Bronchial epithelial cell (primary cell): ENCODE data around the gene MAPKAPK3. TPM values are rescaled to one million over a fixed set of nuclear protein-coding genes. Genes with fewer than 3 reads are reported as not detected.

Source experiments
- DNase-seq: peaks from one replicate; pipeline ENCODE4 v3.0.0-alpha.2; 2010; ENCODE audit warnings: low read depth
- FAIRE-seq: peaks from 2 replicates; lab custom pipeline; 2011; peaks lifted over from hg19 to GRCh38; lab: Jason Lieb, UNC
- H3K27me3 ChIP-seq: 2 replicates; pipeline ENCODE4 v1.5.1; 2011; ENCODE audit warnings: low read length; ENCODE audit not compliant: control insufficient read depth, insufficient read depth
- H3K36me3 ChIP-seq: 2 replicates; pipeline ENCODE4 v1.5.1; 2011; ENCODE audit warnings: low read length; ENCODE audit not compliant: control insufficient read depth, insufficient read depth
- H3K4me3 ChIP-seq: 2 replicates; pipeline ENCODE4 v1.5.1; 2011; ENCODE audit warnings: mild to moderate bottlenecking, low read depth, low read length, control low read depth
- total RNA-seq: library from RNA; depleted of rRNA; stranded (reverse); fragments of >200 nt; gene quantifications from 2 replicates; pipeline ENCODE4 v1.2.1, GENCODE V29; 2014
- TF ChIP-seq, protein P1 (sequence below): IDR thresholded peaks from 2 replicates; pipeline ENCODE4 v1.5.1; 2011; ENCODE audit warnings: mild to moderate bottlenecking, moderate library complexity, low read length, control low read depth, inconsistent platforms; ENCODE audit not compliant: insufficient read depth, severe bottlenecking

The MAPKAPK3 gene
- total RNA-seq, 1 donor from 2014 or later = 47.1 TPM

- FAIRE-seq (no peak), DNase-seq (no peak)
- TF ChIP-seq, protein P1, sequence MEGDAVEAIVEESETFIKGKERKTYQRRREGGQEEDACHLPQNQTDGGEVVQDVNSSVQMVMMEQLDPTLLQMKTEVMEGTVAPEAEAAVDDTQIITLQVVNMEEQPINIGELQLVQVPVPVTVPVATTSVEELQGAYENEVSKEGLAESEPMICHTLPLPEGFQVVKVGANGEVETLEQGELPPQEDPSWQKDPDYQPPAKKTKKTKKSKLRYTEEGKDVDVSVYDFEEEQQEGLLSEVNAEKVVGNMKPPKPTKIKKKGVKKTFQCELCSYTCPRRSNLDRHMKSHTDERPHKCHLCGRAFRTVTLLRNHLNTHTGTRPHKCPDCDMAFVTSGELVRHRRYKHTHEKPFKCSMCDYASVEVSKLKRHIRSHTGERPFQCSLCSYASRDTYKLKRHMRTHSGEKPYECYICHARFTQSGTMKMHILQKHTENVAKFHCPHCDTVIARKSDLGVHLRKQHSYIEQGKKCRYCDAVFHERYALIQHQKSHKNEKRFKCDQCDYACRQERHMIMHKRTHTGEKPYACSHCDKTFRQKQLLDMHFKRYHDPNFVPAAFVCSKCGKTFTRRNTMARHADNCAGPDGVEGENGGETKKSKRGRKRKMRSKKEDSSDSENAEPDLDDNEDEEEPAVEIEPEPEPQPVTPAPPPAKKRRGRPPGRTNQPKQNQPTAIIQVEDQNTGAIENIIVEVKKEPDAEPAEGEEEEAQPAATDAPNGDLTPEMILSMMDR = no peak
- no peak overlapping the region for H3K4me3 ChIP-seq
- no peaks in the 10 kb centered on the region for H3K27me3 ChIP-seq
- peaks cover 27% of the 10 kb centered on the region for H3K36me3 ChIP-seq
Observed at GRCh38 chr3:50577348-50577747, 39.6 kb upstream of the MAPKAPK3 start.

GRCh38 chr3:50580683-50581458 is 36.1 kb upstream of the MAPKAPK3 start:
- FAIRE-seq (no peak), DNase-seq (no peak)
- Histone ChIP-seq H3K27me3 (no peaks in the 10 kb centered on the region), H3K4me3 (no peak overlapping the region), H3K36me3 (peaks cover 21% of the 10 kb centered on the region)
- TF ChIP-seq, protein P1 = no peak

DNA sequence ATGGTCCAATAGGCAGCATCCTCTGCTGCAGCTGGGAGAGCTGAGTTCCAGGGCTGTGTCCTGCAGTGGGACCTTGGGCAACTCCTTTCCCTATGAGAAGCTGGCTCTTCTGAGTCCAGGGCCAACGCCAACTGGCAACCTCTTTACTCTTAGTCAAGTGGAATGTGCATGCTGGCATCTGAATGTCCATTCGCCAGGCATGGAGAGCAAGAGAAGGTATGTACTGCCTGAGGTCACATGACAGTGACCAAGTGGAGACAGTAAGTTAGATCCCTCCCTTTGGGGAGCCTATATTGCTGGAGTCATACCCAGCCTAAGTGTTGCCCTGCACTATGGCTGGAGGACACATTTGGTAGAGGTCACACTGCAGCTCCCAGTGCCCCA is 35.5 kb upstream of the MAPKAPK3 start:
- no peak for FAIRE-seq
- peaks cover 21% of the 10 kb centered on the region for H3K36me3 ChIP-seq

GRCh38 chr3:50582083-50582482 is 34.9 kb upstream of the MAPKAPK3 start:
- TF ChIP-seq, protein P1 = no peak
- H3K36me3 ChIP-seq = peaks cover 17% of the 10 kb centered on the region
- no peak overlapping the region for H3K4me3 ChIP-seq
- DNase-seq (no peak), FAIRE-seq (no peak)
- no peaks in the 10 kb centered on the region for H3K27me3 ChIP-seq

More for the DNA sequence above, 35.5 kb upstream of the MAPKAPK3 start:
- TF ChIP-seq, protein P1 = no peak
- no peaks in the 10 kb centered on the region for H3K27me3 ChIP-seq
- no peak for DNase-seq
- no peak overlapping the region for H3K4me3 ChIP-seq

- no peak for DNase-seq
- TF ChIP-seq, protein P1 = no peak
Observed at GRCh38 chr3:50583897-50584296, 33.1 kb upstream of the MAPKAPK3 start.

GRCh38 chr3:50584391-50584790 is 32.6 kb upstream of the MAPKAPK3 start:
- Histone ChIP-seq H3K36me3 (peaks cover 8% of the 10 kb centered on the region), H3K4me3 (no peak overlapping the region), H3K27me3 (no peaks in the 10 kb centered on the region)
- TF ChIP-seq, protein P1 = no peak
- DNase-seq (no peak), FAIRE-seq (no peak)

More at GRCh38 chr3:50583897-50584296, 33.1 kb upstream of the MAPKAPK3 start:
- no peak for FAIRE-seq
- H3K36me3 ChIP-seq = peaks cover 10% of the 10 kb centered on the region
- no peaks in the 10 kb centered on the region for H3K27me3 ChIP-seq
- no peak overlapping the region for H3K4me3 ChIP-seq
